Left kidney (tissue), 2 donors: ENCODE measurements around the gene TRPM3. TPM values are rescaled to one million over a fixed set of nuclear protein-coding genes. Genes with fewer than 3 reads are reported as not detected.

Source experiments
- DNase-seq: peaks from one replicate; pipeline ENCODE4 v3.0.0-alpha.2; 2013
- polyA plus RNA-seq: library from polyadenylated mRNA; unstranded; fragments of 120-200 nt; gene quantifications from one replicate; pipeline ENCODE4 v1.2.1, GENCODE V29; 2013; ENCODE audit not compliant: insufficient read length

Gene TRPM3
- polyA plus RNA-seq, 1 donor, result 15.4 TPM

DNA sequence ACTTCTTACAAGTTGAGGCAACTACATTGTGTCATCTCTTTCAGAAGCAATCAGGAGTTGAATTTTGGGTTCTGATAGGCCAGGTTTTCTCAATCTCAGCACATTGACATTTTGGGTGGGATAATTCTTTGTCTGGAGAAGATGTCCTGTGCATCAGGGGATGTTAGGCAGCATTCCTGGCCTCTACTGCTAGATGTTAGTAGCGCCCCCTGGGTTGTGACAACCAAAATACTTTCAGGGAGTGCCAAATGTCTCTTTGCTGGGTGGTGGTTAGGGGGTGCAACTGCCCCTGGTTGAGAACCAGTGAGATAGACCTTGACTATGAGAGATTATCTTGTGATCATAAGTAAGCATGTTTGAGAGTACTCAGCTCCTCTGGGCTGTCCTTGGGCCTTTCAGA lies 542.7 kb downstream of the TRPM3 start:
- no peak for DNase-seq

DNA sequence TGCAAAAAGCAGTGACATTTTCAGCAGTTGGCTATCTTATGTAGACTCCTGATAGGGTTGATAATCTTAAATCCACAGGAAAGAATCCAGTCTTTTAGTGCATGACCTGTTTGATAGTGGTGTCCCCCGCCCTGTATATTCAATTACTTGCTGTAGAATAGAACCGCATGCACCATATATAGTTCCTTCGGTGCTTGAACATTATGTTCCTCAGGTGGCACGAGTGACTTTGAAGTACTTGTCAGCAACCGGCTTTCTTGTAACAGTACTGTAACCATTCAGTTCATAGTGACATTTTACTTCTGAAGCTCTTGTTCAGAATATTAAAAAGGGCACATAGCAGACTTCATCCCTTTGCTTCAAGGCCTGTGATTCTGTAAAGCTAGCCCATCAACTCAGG lies 543.8 kb downstream of the TRPM3 start:
- no peak for DNase-seq

DNA sequence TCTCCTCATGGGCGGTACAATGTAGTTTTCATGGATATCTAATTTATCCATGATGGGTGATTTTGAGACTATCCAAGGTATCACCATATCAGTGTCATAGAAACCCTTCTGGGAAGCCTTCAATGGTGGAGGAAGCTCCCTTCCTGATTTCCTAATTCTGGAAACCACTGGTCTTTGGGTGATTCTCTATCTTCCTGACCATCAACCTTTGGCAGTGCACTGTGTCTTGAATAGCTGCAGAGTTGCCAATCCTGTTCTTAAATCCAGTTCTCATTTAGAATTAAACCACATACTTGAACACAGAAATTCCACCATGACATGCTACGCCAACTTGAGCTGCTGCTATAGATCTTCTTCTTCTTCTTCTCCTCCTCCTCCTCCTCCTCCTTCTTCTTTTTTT lies 545.3 kb downstream of the TRPM3 start:
- no peak for DNase-seq

DNA sequence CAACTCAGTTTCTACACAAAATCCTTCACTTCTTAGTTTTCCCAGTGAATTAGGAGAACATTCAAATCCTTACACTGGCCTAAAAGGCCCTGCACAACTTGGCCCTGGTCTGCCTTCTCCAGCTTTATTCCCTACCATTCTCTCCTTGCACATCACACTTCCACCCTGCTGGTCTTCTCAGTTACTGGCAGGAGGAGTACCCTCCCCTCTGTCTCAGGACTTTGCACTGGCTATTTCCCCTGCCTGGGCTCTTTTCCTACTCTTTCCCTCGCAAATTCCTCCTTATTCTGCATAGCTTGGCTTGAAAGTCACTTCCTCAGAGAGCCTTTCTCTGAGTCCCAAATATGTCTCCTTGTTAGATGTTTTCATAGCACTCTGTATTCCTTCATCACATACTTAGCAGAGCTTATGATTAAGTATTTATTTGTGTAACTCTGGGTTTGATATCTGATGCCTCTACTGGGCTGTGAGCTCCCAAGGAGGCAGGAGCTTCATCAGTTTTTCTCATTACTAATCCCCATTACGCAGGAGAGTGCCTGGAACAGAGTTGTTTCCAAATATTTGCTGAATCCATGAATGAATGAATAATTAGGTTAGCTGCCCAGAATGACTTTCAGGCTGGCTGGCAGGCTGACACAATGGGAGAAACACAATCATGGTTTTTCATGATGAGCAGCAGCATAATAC lies 547.1 kb downstream of the TRPM3 start:
- no peak for DNase-seq

DNA sequence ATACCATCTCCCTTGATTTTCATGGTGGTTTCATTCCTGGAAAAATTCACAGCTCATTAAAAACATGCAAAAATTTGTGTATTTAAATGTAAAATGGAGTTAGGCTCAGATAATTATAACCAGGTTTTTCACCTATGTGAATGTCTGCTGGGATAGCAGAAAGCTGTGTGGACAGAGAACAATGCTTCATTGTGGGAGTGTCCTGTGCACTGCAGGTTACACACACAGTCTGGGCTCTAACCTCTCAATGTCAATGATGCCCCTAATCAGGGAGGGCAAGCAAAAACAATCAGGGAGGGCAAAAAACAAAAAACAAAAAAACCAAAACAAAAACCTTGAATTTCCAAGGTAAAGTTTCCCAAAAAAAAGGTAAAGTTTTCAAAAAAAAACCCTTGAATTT lies 548.1 kb downstream of the TRPM3 start:
- DNase-seq, result no peak

DNA sequence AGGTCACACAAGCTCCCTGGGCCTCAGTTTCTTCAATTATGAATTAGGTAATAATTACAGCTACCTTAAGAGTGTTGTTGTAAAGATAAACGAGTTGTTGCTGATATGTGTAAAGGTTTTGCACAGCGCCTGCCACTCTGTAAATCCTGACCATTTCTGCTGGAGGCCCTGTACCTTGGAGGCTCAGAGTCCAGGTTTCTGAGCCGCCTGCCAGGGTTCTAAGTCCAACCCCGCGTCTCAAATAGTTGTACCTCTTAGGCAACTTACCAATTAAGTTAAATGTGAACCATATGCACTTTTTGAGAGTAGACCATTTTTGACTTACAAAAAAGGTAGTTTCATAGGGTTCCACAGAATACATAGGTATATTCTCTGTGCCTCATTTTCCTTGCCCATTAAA lies 550.2 kb downstream of the TRPM3 start:
- DNase-seq, result no peak

DNA sequence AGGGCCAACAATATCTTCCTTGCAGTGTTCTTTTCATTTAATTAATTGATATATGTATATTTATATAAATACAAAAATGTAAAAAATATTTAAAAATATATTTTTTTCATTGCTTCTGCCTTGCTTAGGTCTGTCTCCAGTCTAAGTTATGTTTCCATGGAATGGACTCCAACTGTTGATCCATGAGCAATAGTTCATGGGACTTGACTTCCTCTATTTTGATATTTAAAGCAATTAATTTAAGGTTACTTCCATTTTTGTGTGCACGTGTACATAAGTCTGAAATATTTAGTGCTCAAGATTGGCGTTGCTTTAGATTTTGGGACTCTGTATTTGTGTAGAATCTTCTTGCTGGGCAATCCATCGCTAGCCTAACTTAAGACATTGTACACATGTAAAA lies 551.6 kb downstream of the TRPM3 start:
- DNase-seq, result no peak

DNA sequence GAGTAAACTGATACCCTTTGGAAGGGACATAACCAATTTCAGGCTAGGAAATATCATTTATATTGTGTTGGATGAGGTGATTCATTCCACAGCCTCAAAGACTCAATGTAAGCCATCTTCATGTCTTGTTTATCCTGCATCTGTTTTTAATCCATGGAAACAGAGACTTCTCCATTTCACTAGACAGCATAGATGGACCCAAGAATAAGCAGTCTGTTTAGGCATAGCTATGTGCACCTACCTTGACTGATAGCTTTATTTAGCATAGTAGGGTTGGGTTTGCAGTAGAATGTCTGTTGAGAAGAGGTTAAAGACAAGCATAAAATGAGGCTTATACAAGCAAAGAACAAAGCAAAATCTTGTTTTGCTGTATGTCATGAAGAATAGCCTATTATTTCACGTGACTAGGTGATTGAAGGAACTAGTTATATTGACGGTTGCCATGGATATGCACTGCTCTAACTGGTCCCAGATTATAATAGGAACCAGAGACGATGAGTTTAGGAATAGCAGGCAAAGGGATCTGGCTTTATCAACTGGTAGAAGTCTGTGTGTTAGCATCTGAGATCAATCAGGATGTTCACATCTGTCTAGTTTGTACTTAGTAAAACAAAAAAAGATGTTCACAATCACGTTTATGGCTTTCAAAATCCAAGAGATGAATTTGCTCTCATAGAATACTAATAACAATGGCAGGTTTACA lies 552.2 kb downstream of the TRPM3 start:
- DNase-seq, result no peak

DNA sequence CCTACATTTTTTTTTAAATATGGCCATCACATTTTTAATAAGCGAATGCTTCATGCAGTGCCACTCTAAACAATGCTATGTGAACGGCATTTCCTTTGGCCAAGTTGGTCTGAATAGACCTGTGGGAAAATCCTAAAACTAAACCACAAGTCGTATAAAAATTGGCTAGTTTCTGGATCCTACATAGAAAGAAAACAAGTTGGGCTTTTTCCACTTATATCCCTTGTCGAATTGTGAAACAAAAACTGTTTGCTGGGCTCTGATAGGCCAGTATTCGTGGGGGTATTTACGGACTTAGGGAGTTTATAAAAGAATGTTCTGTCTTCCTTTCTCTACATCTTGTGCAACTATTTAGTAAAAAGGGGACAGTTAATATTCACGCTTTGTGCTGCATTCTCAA lies 553.9 kb downstream of the TRPM3 start:
- DNase-seq, result no peak

DNA sequence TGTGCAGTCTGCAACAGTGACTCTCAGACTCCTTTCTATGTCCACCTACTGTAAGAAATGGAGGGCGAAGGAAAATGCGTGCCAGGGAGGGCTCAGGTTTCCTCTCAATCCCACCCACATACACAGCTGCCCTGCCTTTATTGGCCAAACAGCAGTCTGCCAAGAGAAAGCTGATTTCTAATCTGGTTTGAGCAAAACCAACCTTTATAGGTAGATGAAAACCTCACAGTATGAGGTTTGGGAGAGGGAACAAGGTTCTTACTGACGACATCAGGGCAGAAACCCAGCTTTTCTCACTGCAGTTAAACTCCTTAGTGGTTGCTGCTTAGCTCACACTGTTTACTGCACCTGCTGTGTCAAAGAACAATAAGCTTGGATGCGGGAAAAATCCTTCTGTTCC lies 554.7 kb downstream of the TRPM3 start:
- DNase-seq, result no peak

DNA sequence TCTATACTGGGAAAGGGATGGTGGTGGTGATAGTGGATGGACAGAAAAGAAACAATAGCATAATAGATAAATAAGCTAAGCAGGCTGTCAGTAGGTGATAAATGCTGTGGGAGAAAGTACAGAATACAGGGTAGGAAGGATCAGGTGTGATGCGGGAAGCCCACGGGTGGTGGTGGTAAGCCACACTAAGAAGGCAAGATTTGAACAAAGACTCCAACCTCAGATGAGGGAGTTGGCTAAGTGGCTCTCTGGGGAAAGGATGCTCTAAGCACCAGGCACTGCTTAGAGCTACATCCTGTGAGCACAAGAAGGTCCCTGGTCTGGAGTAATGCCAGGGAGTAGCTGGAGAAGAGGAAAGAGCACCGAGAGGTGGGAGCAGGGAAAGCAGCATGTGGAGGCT lies 555.4 kb downstream of the TRPM3 start:
- DNase-seq, result no peak

DNA sequence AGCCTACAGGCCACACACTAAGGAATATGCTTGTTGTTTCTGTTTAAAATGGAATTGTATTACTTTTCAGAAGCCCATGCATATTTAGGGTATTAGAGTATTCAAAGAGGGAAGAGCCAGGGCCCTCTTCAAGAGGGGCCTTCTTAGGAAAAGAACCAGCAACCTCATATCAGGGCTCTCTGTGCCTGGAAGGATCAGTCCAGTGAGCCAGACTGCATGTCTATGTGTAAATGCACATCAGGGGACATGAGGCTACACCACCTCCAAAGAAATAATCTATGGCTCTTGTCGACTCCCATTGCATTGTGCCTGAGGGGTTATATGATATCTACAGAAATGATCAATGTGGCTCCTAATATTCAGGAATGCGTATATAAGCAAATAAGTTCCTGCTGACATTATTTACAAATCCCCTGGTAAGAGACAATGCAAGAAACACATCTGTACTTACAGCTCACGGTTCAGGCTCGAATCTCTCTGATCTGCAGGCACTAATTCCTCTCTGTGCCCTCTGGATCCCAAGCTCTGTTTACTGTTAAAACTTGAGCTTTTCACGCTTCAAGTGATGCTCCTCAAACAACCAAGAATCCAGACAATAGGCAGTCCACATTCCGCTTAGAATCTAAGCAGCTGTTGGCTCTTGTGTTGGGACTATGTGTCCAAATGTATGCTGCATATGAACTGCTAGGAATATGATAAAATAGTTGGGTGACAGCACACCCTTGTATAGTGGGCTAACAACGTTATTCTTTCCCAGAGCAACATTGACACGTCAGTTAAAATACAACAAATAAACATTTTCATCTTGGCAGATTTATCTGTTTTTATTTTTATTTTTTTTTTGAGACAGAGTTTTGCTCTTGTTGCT lies 556.7 kb downstream of the TRPM3 start:
- DNase-seq, result no peak

DNA sequence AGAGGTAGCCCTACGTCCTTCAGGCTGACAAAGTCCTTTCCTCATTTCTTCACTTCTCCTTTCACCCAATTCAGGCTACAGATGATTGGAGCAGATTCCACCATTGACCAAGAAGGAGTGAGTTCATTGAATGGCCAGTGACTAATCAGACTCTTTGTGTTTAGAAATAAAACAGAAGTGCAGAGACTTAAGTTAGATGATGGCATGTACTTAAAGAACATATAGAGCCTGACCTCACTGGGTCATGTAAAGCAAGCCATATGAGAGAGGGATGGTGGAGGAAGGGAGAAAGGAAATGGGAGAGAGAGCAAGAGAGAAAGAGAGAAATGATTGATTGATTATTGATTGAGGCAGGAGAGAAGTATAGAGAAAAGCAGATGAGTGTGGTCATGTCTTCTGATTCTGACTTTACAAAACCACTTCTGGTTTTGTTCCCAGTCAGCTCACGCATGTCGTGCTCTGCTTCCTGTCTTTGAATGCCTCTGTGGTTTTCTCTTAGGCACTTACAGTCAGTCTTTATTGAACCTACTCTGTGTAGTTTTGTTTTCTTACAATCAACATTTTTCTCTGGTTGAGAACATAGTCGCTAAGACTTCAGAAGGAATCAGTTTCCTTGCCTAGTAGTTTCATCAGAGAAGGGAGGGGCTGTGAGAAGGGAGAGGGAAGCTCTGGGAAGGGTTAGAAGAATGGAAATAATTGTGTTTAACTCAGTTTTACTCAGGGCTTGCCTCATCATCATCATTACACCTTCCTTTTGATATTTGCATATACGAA lies 557.8 kb downstream of the TRPM3 start:
- DNase-seq, result no peak

DNA sequence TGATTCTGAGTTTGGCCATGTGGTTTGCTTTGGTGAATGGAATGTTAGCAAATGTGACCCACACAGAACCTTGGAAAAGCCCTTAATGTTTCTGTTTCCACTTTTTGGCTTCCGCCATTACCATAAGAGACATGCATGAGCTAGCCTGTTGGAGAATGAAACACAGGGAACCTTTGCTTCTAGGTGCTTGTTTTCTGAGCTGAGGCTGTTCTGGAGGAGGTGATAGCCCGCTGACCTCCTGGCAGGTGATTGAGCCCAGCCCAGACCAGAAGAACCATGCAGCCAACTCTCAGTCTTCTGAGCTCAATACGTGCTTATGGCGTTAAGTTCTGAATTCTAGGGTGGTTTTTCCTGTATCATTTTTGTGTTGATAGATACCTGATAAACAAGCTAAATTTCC lies 558.4 kb downstream of the TRPM3 start:
- DNase-seq, result no peak

DNA sequence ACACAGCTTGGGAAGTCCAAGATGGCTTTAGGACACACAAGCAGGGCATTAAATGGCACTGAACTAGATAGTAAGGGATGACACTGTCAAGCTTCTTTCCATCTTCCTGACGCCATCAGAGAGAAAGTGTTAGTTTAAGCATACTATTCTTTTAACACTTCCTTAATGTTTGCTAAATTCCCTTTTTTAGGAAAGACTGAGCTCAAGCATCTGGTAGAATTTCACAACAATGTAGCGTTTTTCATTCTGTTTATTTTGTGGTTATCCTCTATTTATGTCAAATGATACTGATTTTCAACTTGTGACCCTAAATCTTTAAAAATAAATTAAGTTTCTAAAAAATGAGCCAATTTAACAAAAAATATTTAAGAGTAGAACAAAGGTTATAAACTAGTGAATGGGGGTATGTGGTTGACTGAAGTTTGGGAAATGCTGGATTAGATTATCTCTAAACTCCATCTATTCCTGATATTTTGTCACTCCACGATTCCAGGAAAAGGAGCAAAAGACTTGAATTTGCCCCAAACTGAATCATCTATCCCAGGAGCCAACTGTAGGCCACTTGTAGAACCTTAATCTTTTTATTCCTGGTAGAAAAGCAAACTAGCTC lies 559.5 kb downstream of the TRPM3 start:
- DNase-seq, result no peak

DNA sequence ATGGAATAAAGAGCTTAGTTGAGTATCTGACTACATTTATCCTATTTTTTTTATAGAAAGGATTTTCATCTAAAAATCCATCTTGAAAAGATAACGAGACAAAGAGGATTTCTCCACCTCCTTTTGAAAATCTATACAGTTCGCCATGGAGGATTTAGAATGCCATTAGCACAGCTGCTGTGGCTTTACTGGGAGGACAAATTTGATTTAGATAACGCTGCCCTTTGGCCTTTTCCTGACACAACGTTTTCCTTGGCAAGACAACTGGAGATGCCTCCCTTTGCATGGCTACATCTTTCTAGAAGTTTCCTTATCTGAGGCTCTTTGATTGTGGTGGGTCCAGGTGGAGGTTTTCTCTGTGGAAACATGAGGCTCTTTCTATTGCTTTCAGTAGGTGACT lies 560.3 kb downstream of the TRPM3 start:
- no peak for DNase-seq

DNA sequence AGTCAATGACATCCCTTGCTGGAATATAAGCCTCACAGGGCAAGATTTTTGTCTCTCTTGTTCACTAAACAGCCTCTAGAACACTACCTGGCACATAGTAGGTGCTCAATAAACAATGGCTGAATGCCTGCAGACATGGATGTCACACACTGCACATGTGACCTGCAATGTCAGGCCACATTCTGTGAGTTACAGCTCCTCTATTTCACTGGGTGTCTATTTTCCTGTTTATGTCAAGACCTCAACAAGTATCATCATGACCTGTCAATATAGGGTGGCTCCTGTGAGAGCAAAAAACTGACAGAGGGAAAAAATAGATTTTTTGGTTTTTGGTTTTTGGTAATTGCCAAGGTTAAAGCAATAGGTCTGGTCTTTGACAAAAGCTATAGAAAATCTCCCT lies 562.3 kb downstream of the TRPM3 start:
- no peak for DNase-seq

DNA sequence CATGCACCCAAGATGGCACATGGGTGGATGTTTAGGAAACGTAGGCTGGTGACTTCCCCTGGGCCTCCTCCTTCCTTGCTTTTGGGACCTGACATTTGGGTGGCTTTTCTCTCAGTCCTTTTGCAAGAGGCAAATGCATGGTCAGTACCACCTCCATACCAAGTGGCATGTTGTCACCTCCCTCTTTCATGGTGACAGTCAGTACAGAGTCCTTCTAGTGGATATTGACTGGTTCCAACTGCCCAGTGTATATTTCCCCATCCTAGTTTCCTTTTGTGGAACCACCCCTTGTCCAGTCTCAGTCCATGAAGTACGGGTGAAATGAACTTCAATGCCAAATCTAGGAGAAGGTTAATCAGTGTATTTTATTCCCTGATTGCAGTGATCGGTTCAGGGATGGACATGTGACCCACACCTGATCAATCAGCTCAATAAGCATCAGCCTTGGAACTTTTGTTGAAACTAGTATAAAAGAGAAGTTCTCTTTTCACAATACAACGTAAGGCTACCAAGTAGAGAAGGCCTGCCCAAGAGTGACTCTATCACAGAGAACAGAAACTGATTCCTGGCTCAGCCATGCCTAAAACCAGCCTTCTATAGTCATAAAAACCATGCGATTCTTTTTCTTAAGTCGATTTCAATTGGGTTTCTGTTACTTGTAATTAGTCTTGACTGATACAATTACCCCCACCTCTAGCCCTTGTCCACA lies 563.6 kb downstream of the TRPM3 start:
- no peak for DNase-seq

DNA sequence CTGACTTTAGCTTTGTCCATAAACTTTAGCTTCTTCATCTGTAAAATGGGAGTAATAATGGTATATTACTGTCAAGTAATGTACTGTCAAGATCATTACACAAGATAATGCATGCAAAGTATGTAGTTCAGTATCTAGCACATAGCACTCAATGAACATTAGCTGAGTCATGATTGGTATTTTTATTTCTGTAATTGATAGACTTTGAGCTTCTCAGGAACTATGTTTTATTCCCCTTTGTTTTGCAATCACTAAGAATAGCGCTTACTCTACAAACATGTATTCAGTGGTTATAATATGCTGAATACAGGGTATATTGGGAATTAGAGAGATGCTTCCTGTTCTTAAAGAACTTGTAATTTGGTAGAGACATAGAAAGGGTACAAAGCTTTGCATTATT lies 564.6 kb downstream of the TRPM3 start:
- no peak for DNase-seq

DNA sequence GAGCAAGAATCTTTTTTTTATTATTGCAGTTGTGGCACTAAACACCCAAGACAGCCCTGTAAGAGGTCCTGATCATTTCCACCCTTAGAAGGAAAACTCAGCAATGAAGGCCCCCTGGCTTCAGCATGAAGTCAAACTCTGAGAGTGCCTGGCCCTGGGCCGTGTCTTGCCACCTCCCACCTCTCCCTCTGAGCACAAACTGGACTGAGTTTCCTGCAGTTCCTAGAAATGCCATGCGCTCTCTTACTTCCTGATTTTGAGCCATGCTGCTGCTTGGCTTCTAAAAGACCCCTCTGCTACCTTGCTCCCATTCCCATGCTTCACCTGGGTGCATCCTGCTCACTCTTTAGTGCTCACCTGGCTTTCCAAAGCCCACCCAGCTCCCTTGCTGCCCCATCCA lies 566.5 kb downstream of the TRPM3 start:
- no peak for DNase-seq
